HEK293 (cell line): ENCODE data around the gene CD3G.

ENCODE experiments used
- CTCF ChIA-PET: fragments of 350-600 bp; formaldehyde crosslinking; extraction: SDS; loops from one replicate; lab custom pipeline; 2021; ENCODE audit warnings: antibody characterized with exemption; lab: Yijun Ruan, JAX
- POLR2A ChIA-PET: fragments of 300-600 bp; formaldehyde crosslinking; extraction: SDS; loops from one replicate; lab custom pipeline; 2020; ENCODE audit warnings: antibody characterized with exemption, inconsistent platforms; lab: Yijun Ruan, JAX
- H3K27ac ChIP-seq: fragments of 200-500 bp; sonication (Bioruptor generic); 2 replicates; pipeline ENCODE4 v1.5.1; 2014; ENCODE audit warnings: low read depth, low read length, control low read depth, inconsistent platforms; ENCODE audit errors: extremely low read depth
- H3K36me3 ChIP-seq, 2 experiments: fragments of 200-500 bp in 1 of 2; sonication (Bioruptor generic) in 1 of 2; 1 replicate in 1 of 2; 2 replicates in 1 of 2; pipeline ENCODE4 v1.5.1; 2014 to 2017; ENCODE audit warnings: inconsistent platforms in 2 of 2, low read length in 2 of 2; ENCODE audit not compliant: control insufficient read depth in 2 of 2, insufficient read depth in 1 of 2
- H3K4me1 ChIP-seq: fragments of 200-500 bp; sonication (Bioruptor generic); 2 replicates; pipeline ENCODE4 v1.5.1; 2014; ENCODE audit warnings: mild to moderate bottlenecking, low read length, inconsistent platforms; ENCODE audit not compliant: control insufficient read depth, insufficient read depth
- H3K4me3 ChIP-seq: 2 replicates; pipeline ENCODE4 v1.5.1; 2011; ENCODE audit warnings: low read depth, mild to moderate bottlenecking, control low read depth, low read length, moderate library complexity
- H3K9me3 ChIP-seq: fragments of 200-500 bp; sonication (Bioruptor generic); 2 replicates; pipeline ENCODE4 v1.5.1; 2014; ENCODE audit warnings: low read depth, low read length, inconsistent platforms; ENCODE audit not compliant: control insufficient read depth, insufficient read depth
- ELK4 ChIP-seq: IDR thresholded peaks from 2 replicates; pipeline ENCODE4 v1.6.1; 2011; ENCODE audit warnings: mild to moderate bottlenecking, low read depth, low read length, borderline replicate concordance
- HOXD13 ChIP-seq: sonication (generic); formaldehyde crosslinking; IDR thresholded peaks from 2 replicates; pipeline ENCODE4 v1.8.0; 2022; ENCODE audit warnings: missing genetic modification reagents, borderline replicate concordance
- REPIN1 ChIP-seq: fragments of 450-650 bp; formaldehyde crosslinking; IDR thresholded peaks from 2 replicates; pipeline ENCODE4 v1.5.1; 2017; ENCODE audit warnings: missing biosample characterization, missing genetic modification characterization, low read depth
- ZBTB44 ChIP-seq: fragments of 450-650 bp; IDR thresholded peaks from 2 replicates; pipeline ENCODE4 v1.5.1; 2018; ENCODE audit warnings: missing biosample characterization, mild to moderate bottlenecking, missing genetic modification characterization
- ZNF10 ChIP-seq: fragments of 450-650 bp; formaldehyde crosslinking; IDR thresholded peaks from 2 replicates; pipeline ENCODE4 v1.5.1; 2017; ENCODE audit warnings: missing biosample characterization, missing genetic modification characterization
- ZNF112 ChIP-seq: fragments of 450-650 bp; formaldehyde crosslinking; IDR thresholded peaks from 2 replicates; pipeline ENCODE4 v1.5.0; 2017; ENCODE audit warnings: missing biosample characterization, missing genetic modification characterization
- ZNF132 ChIP-seq: fragments of 450-650 bp; formaldehyde crosslinking; IDR thresholded peaks from 2 replicates; pipeline ENCODE4 v1.5.1; 2017; ENCODE audit warnings: missing biosample characterization, missing genetic modification characterization, borderline replicate concordance
- ZNF214 ChIP-seq: fragments of 450-650 bp; formaldehyde crosslinking; IDR thresholded peaks from 2 replicates; pipeline ENCODE4 v1.5.1; 2017; ENCODE audit warnings: missing biosample characterization, mild to moderate bottlenecking, missing genetic modification characterization, borderline replicate concordance
- ZNF398 ChIP-seq: fragments of 450-650 bp; formaldehyde crosslinking; IDR thresholded peaks from 2 replicates; pipeline ENCODE4 v1.5.1; 2017; ENCODE audit warnings: missing biosample characterization, missing genetic modification characterization
- ZNF529 ChIP-seq: fragments of 450-650 bp; formaldehyde crosslinking; IDR thresholded peaks from 2 replicates; pipeline ENCODE4 v1.5.1; 2017; ENCODE audit warnings: missing genetic modification characterization, missing biosample characterization; ENCODE audit not compliant: insufficient replicate concordance
- ZNF560 ChIP-seq: fragments of 450-650 bp; formaldehyde crosslinking; IDR thresholded peaks from 2 replicates; pipeline ENCODE4 v1.5.1; 2017; ENCODE audit warnings: missing biosample characterization, missing genetic modification characterization, borderline replicate concordance
- ZNF596 ChIP-seq: fragments of 450-650 bp; IDR thresholded peaks from 2 replicates; pipeline ENCODE4 v1.5.0; 2018; ENCODE audit warnings: missing biosample characterization, mild to moderate bottlenecking, missing genetic modification characterization, moderate library complexity
- TF ChIP-seq, protein P1 (sequence below): fragments of 450-650 bp; formaldehyde crosslinking; IDR thresholded peaks from 2 replicates; pipeline ENCODE4 v1.5.1; 2017; ENCODE audit warnings: missing biosample characterization, missing genetic modification characterization
- TF ChIP-seq, protein P2 (sequence below): fragments of 450-650 bp; formaldehyde crosslinking; IDR thresholded peaks from 2 replicates; pipeline ENCODE4 v1.5.1; 2016; ENCODE audit warnings: missing biosample characterization, missing genetic modification characterization

CD3G gene

GRCh38 chr11:118339281-118339961 is 4.7 kb upstream of the CD3G start:
- H3K27ac ChIP-seq: no peak overlapping the region
- TF ChIP-seq REPIN1 (tag by site-specific recombination) (no peak), ZNF529 (tag by site-specific recombination) (no peak), ZNF132 (tag by site-specific recombination) (no peak), ZNF10 (tag by site-specific recombination) (no peak), ZNF112 (tag by site-specific recombination) (no peak)
- TF ChIP-seq, protein P1, sequence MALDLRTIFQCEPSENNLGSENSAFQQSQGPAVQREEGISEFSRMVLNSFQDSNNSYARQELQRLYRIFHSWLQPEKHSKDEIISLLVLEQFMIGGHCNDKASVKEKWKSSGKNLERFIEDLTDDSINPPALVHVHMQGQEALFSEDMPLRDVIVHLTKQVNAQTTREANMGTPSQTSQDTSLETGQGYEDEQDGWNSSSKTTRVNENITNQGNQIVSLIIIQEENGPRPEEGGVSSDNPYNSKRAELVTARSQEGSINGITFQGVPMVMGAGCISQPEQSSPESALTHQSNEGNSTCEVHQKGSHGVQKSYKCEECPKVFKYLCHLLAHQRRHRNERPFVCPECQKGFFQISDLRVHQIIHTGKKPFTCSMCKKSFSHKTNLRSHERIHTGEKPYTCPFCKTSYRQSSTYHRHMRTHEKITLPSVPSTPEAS (tag by site-specific recombination): 0 out of 2 replicates have a peak, but pooled peaks have one; percentile 28
- TF ChIP-seq, all 188 proteins: peak for 1
- Histone ChIP-seq H3K4me3 (no peak overlapping the region), H3K4me1 (no peaks in the 10 kb centered on the region), H3K9me3 (no peaks in the 10 kb centered on the region), H3K36me3 (no peaks in the 10 kb centered on the region)
- CTCF ChIA-PET: interaction anchor here (0.5 to 1.5 kb wide), 2 partner anchors 14 to 149 kb away, joined by 3 read pairs; no protein-coding TSS in a partner anchor
- POLR2A ChIA-PET: interaction anchor here (0.7 kb wide), 1 partner anchor 234 kb away, joined by 3 read pairs; no protein-coding TSS in a partner anchor

DNA sequence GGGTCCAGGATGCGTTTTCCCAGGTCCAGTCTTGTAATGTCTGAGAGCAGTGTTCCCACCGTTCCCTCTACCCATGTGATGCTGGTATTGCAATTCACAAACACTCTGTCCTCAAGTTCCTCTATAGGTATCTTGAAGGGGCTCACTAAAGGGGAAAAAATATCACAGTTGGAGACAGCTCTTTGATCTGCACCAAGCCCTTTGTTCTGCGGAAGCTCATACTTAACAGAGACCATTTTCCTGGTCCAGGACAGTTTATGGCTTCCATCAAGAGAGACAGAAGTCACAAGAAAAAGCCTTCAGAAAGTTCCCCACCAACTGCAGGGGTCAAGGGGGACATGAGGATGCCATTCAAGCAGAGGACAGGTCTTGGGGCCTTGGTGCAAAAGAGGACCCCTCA is 3.7 kb upstream of the CD3G start:
- TF ChIP-seq ZBTB44 (tag by site-specific recombination): no peak
- no peak for TF ChIP-seq ZNF398 (tag by site-specific recombination)
- no peak for TF ChIP-seq ZNF596
- no peak for TF ChIP-seq ZNF529 (tag by site-specific recombination)
- TF ChIP-seq, protein P2, sequence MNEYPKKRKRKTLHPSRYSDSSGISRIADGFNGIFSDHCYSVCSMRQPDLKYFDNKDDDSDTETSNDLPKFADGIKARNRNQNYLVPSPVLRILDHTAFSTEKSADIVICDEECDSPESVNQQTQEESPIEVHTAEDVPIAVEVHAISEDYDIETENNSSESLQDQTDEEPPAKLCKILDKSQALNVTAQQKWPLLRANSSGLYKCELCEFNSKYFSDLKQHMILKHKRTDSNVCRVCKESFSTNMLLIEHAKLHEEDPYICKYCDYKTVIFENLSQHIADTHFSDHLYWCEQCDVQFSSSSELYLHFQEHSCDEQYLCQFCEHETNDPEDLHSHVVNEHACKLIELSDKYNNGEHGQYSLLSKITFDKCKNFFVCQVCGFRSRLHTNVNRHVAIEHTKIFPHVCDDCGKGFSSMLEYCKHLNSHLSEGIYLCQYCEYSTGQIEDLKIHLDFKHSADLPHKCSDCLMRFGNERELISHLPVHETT (tag by site-specific recombination): no peak
- no peak for TF ChIP-seq ZNF214 (tag by site-specific recombination)
- TF ChIP-seq ZNF560 (tag by site-specific recombination): no peak
- no peak for TF ChIP-seq HOXD13 (CRISPR knock-in tag)
- TF ChIP-seq ELK4: no peak
- ChIA-PET CTCF (interaction anchor here (1.0 kb wide), 1 partner anchor 142 kb away, joined by 4 read pairs; no protein-coding TSS in a partner anchor), POLR2A (no interaction called here)
- no peak overlapping the region for H3K4me3 ChIP-seq
- no peak overlapping the region for H3K27ac ChIP-seq
- H3K4me1 ChIP-seq: no peaks in the 10 kb centered on the region
- no peaks in the 10 kb centered on the region for H3K9me3 ChIP-seq
- no peaks in the 10 kb centered on the region for H3K36me3 ChIP-seq
